Fibroblast of peridontal ligament (primary cell): Measurements from ENCODE around the gene AQP12B.
"Not testable (repeated sequence)": the region's sequence is repeated elsewhere in the genome, so short reads cannot be mapped to it uniquely, and the experiment has no call there.

ENCODE experiments used
- DNase-seq: peaks from one replicate; pipeline ENCODE4 v3.0.0-alpha.2; 2010; ENCODE audit errors: extremely low read depth

AQP12B gene

GRCh38 chr2:240683329-240683979 lies 769 bp upstream of the AQP12B start:
- DNase-seq: not testable (repeated sequence)

DNA sequence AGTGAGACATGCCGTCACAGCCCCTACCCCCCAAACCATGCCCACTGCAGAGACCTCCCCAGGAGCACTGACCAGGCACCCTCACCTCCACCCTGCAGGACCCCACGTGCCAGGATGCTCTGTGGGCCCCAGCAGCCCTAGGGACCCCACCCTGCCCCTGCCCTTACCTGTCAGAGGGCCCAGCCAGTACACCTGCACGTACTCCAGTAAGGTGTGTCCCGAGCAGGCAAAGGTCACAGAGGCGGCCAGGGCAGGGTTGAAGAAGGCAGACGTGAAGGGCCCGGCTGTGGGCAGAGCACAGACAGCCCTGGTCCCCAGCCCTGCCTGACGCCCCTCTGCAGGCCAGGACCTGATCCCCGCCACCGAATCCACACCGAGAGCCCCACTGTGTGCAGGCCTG lies 2.5 kb downstream of the AQP12B start:
- not testable (repeated sequence) for DNase-seq

- DNase-seq: not testable (repeated sequence)
Observed at GRCh38 chr2:240678909-240679308, 3.8 kb downstream of the AQP12B start.

DNA sequence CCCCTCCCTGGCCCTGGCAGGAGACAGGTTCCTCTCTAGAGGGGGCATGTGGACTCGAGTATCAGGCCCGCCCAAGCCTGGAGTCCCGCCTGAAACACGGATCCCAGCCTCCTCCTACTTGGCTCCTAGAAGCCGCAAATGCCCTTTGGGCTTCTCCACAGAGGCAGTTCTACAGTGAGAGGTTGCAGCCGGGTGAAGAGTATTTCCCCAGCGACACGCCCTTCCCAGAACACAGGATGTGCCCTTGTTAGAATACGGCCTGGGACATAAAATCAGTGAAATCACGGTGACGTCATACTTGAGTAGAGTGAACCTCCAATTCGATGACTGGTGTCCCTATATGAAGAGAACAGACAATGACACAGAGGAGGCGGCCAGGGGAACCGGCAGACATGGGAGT lies 4.6 kb downstream of the AQP12B start:
- DNase-seq: not testable (repeated sequence)

DNA sequence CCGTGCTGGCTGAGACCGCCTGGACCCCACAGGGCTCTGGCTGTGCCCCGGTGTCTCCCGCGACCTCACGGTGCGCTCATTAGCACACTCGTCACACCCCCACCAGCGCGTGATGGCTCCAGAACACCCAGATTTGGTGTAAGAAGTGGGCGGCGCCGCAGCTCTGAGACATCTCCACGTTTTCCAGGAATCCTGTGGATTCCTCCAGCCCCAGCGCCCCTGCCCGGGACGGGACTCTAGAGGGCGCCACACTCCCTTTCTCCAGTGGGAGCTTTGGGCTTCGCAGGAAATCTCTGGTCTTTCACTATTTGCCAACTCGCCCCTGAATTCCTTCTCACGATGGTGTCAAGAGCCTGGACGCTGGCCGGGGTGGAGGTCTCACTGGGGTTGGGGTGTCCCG lies 7.3 kb downstream of the AQP12B start:
- not testable (repeated sequence) for DNase-seq

DNA sequence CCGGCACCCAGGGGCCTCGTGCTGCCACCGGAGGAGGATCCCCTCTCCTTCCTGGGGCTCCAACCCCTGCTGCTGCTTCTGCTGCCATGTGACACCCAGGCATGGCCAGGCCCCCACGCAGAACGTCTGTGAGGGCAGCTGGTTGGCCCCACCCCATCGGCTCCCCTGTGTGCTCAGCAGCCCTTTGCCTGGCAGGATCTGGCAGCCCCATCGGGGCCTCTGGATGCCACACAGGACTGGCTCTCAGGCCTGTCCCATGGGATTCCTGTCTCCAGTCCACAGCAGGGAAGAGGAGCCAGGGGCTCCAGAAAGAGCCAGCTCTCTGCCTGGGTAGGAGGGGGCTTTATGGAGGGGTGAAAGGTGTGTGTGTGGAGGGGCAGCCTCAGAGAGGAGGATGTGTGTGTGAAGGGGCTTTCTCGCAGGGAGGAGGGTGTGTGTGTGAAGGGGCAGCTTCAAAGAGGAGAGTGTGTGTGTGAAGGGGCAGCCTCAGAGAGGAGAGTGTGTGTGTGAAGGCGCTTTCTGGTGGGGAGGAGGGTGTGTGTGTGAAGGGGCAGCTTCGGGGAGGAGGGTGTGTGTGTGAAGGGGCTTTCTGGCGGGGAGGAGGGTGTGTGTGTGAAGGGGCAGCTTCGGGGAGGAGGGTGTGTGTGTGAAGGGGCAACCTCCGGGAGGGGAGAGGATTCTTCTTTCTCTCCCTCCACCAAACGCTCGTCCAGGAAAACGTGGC lies 8.1 kb downstream of the AQP12B start:
- not testable (repeated sequence) for DNase-seq

DNA sequence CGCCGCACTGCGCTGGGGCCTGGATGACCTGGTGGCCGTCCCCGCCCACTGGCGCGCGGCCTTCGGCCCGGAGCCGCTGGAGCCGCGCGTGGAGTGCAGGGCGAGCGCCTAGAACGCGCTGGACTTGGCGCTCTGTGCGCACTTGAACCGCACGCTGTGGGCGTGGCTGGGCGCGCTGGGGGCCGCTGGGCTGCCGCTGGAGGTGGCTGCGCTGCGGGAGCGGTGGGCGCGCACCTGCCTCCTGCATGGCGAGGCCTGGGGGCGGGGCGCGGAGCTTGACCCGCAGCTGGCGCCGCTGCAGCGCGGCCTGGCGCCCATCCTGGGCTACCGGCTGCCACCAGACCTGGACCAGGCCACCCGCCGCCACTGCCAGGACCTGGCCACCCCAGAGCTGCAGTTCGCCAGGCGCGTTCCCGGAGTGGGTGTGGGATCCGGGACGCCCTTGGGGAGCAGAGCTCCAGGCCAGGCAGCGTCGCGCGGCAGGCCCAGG lies 9.9 kb downstream of the AQP12B start:
- DNase-seq: no peak

DNA sequence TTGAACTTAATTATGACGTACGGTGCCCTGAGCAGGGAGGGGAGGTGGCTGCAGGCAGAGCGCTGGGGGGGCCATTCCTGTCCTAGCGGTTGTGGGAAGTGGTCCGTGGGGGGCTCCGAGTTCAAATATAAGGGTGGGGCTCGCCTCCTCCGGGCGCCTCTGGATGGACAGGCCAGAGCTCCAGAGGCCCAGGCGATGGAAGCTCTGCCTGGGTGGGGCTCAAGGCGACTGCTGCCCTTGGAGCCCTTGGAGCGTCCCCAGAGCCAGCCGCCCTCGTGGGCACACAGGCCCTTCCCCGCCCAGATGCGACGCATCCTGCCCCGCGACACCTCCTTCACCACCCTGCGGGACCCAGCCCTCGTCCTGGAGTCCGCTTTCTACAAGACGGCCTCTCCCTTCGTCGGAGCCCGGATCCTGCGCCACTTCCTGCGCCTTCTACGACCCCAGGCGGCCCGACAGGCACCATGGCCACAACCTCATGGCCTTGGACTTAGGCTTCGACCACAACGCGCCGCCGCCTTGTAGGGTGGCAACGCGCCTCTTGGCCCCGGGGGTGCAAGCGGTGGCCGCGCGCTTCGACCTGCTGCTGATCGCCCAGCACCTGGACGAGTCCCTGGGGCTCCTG lies 10.5 kb downstream of the AQP12B start:
- no peak for DNase-seq

DNA sequence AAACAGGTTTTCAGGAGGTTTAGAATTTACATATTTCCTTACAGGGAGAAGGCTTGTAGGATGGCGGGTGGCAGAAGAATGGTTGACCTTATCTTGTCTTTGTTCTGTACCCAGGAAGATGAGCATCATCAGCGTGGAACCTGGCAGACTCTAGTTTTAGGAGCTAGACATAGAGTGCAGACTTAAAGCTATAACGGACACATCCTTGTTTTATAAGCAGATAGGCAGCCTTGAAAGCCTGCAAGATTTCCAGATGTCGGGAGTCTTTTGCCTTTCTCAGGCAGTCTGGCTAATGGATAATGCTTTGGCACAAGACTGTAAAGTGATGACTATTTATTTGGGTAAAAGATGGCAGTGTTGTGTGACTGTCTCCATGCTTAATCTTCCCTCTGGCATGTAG lies 11.7 kb downstream of the AQP12B start:
- DNase-seq: no peak

DNA sequence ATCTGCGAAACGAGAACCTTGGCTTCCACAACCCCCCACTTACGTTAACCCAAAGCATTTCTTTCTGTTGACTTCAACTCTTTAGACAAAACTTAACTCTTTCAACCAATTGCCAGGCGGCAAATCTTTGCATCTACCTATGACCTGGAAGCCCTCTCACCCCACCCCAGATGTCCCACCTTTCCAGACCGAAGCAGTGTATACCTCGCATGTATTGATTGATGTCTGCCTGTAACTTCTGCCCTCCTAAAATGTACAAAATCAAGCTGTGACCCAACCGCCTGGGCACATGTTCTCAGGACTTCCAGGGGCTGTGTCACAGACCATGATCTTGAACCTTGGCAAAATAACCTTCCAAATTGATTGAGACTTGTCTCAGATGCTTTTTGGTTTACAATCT lies 12.3 kb downstream of the AQP12B start:
- DNase-seq: no peak

DNA sequence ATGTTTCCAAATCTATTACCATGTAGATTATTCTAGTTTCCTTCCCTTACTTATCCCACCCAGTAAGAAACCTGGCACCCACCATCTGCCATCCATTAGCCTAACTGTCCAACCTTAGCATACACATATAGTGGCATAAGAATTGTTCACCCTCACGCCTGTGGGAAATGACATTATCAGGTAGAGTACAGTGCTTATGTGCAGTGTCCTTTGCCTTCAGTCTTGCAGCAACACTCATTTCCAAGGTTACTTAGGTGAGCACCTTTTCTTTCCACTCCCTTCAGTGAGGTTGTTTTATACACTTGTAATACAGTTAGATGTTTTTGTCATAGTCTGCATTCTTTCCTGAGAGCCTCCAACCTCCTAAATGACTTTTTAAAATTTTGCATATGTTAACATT lies 18.1 kb downstream of the AQP12B start:
- DNase-seq: no peak

GRCh38 chr2:240663546-240664190 lies 19.0 kb downstream of the AQP12B start:
- DNase-seq: no peak

GRCh38 chr2:240662681-240663080 lies 20.0 kb downstream of the AQP12B start:
- DNase-seq: no peak

GRCh38 chr2:240659883-240660282 lies 22.8 kb downstream of the AQP12B start:
- not testable (repeated sequence) for DNase-seq

- DNase-seq: peak; percentile 7
Observed at GRCh38 chr2:240655931-240656886, 26.5 kb downstream of the AQP12B start.

DNA sequence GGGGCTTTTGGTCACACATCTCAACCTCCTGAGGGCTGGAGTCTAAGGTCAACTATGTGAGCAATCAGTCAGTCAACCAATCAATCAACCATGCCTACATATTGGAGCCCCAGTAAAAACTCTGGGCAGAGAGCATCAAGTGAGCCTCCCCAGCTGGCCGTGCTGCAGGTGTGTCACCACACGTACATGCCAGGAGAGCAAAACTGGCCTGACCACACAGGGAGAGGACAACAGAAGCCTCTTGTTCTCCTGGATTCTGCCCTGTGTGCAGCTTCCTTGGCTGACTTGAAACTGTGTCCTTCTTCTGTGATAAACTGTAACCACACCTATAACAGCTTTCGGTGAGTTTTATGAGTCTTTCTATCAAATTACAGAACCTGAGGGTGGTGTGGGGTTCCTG lies 31.5 kb downstream of the AQP12B start:
- no peak for DNase-seq

DNA sequence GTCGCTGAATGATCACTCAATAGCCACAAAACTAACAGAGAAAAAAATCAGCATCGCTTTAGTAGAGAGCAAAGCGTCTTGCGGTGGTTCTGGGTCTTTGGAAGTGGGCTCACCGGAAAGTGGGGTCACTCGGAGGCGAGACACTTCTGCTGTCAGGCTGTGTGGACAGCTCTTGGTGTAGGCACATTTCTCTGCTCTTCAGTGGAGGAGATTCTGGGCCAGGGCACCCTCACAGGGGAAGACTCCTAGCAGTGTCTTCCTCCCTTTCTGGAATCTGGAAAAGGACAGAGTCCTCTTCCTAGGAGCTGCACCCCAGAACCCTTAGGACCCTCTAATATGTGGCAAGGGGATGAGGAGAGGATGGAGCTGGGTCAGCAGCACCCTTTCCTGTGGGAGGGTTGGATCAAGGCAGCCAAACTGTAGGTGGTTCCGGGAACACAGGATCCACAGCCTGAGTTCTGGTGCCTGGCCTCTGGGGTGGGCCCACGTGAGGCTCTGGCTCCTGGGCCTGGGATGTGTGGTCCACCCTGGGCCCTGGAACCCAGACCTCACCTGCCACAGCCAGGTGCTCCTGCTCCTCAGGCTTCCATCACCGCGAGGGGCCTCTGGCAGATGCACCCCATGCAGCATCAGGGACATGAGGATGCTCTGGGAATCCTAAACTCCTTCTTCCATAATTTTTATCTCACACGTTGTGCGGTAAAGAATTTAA lies 32.3 kb downstream of the AQP12B start:
- DNase-seq: no peak

DNA sequence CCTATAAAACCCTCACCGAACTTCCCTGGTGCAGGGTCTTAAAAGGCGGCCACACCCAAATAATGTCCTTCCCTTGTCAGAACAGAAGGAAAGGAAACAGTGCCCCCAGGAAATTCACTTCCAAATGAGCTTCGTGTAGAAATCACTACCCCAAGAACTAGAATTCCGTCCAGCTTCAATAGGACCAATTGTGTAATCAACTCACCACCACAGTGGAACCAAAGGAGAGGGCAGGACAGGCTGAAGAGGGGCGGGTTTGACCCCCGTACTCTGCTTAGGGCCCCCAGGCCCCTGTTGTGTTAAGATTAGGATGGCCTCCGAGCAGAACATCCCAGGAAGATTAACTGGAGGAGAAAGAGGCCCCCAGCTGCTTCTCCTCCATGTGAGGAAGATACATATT lies 33.4 kb downstream of the AQP12B start:
- DNase-seq: no peak

- no peak for DNase-seq
Observed at GRCh38 chr2:240648650-240649275, 33.9 kb downstream of the AQP12B start.

GRCh38 chr2:240648155-240648649 lies 34.5 kb downstream of the AQP12B start:
- DNase-seq: no peak
